GM12878 (cell line): ENCODE data around the gene TGFB1I1. TPM values are rescaled to one million over a fixed set of nuclear protein-coding genes. Genes with fewer than 3 reads are reported as not detected.

ENCODE experiments used
- ATAC-seq: fragments of 200-7000 bp; cut with Tn5 transposase; 3 replicates; pipeline ENCODE4 v1.9.1; 2020; ENCODE audit warnings: mild to moderate bottlenecking, moderate library complexity
- BruUV-seq: library from RNA; stranded (reverse); fragments of 400-500 nt; replicated peaks from 2 replicates; lab custom pipeline; 2021; lab: Mats Ljungman, UMichigan
- CTCF ChIA-PET: fragments of 300-600 bp; sonication (Branson Sonifier 250); formaldehyde crosslinking; extraction: SDS; loops from one replicate; lab custom pipeline; 2021; ENCODE audit warnings: inconsistent platforms; lab: Yijun Ruan, JAX
- POLR2A ChIA-PET: fragments of 350-600 bp; formaldehyde crosslinking; extraction: SDS; loops from one replicate; lab custom pipeline; 2021; ENCODE audit warnings: inconsistent platforms; lab: Charles Lee
- RAD21 ChIA-PET: fragments of 300-600 bp; sonication (Branson Sonifier 250); formaldehyde crosslinking; loops from one replicate; lab custom pipeline; 2023; ENCODE audit warnings: antibody characterized with exemption; ENCODE audit not compliant: unreplicated experiment; lab: Charles Lee
- SMC1A ChIA-PET: fragments of 300-600 bp; sonication (Branson Sonifier 250); formaldehyde crosslinking; loops from one replicate; lab custom pipeline; 2023; ENCODE audit not compliant: unreplicated experiment, uncharacterized antibody; lab: Charles Lee
- DNase-seq: peaks from one replicate; pipeline ENCODE4 v3.0.0-alpha.2; 2011; ENCODE audit warnings: low read depth, low spot score
- FAIRE-seq: peaks from 3 replicates; lab custom pipeline; 2011; peaks lifted over from hg19 to GRCh38; lab: Jason Lieb, UNC
- H2AFZ ChIP-seq: 2 replicates; pipeline ENCODE4 v1.6.0; 2011; ENCODE audit warnings: low read depth, low read length, control low read depth; ENCODE audit not compliant: control insufficient read depth
- H3K27ac ChIP-seq: 2 replicates; pipeline ENCODE4 v1.5.1; 2011; ENCODE audit warnings: control low read depth; ENCODE audit not compliant: control insufficient read depth, insufficient read depth
- H3K27me3 ChIP-seq, 2 experiments: replicated peaks in 1 of 2; 2 replicates each; pipeline versions ENCODE4 v1.6.0 to v1.6.1; 2011; ENCODE audit warnings: low read length in 1 of 2; ENCODE audit not compliant: control insufficient read depth in 2 of 2, insufficient read depth in 2 of 2
- H3K36me3 ChIP-seq, 2 experiments: 2 replicates each; pipeline ENCODE4 v1.5.1; 2011; ENCODE audit warnings: low read length in 1 of 2; ENCODE audit not compliant: control insufficient read depth in 2 of 2, insufficient read depth in 2 of 2
- H3K4me1 ChIP-seq: 2 replicates; pipeline ENCODE4 v1.6.1; 2011; ENCODE audit warnings: mild to moderate bottlenecking, low read length, moderate library complexity, mixed read lengths; ENCODE audit not compliant: control insufficient read depth, insufficient read depth
- H3K4me2 ChIP-seq: 2 replicates; pipeline ENCODE4 v1.6.0; 2011; ENCODE audit warnings: control low read depth; ENCODE audit not compliant: control insufficient read depth, insufficient read depth
- H3K4me3 ChIP-seq: fragments of 200-600 bp; sonication (generic); 2 replicates; pipeline ENCODE4 v1.5.1; 2016
- H3K79me2 ChIP-seq: 2 replicates; pipeline ENCODE4 v1.6.0; 2011; ENCODE audit warnings: low read length; ENCODE audit not compliant: control insufficient read depth, insufficient read depth
- H3K9ac ChIP-seq: 2 replicates; pipeline ENCODE4 v1.8.0; 2011; ENCODE audit warnings: low read length, control low read depth, mixed read lengths; ENCODE audit not compliant: control insufficient read depth, insufficient read depth
- H3K9me3 ChIP-seq: replicated peaks from 3 replicates; pipeline ENCODE4 v1.5.1; 2011; ENCODE audit warnings: mild to moderate bottlenecking, low read length; ENCODE audit not compliant: control insufficient read depth, insufficient read depth
- H4K20me1 ChIP-seq: 2 replicates; pipeline ENCODE4 v1.6.0; 2011; ENCODE audit not compliant: control insufficient read depth, insufficient read depth
- BCL11A ChIP-seq: IDR thresholded peaks from 2 replicates; pipeline ENCODE4 v1.6.1; 2011; ENCODE audit warnings: low read depth, low read length
- IKZF2 ChIP-seq, 2 experiments: fragments of 450-650 bp; IDR thresholded peaks; 2 replicates each; pipeline ENCODE4 v1.6.1; 2017; ENCODE audit warnings: mild to moderate bottlenecking in 2 of 2, moderate library complexity in 2 of 2
- MXI1 ChIP-seq: fragments of 150-350 bp; IDR thresholded peaks from 2 replicates; pipeline ENCODE4 v1.6.1; 2011; ENCODE audit warnings: low read depth, mild to moderate bottlenecking, inconsistent platforms, low read length, improper control_type of control experiment
- TBL1XR1 ChIP-seq: IDR thresholded peaks from 2 replicates; pipeline ENCODE4 v1.6.1; 2012; ENCODE audit warnings: low read depth, low read length, improper control_type of control experiment
- ZNF274 ChIP-seq: IDR thresholded peaks from one replicate; pipeline ENCODE4 v1.8.0; 2011; ENCODE audit not compliant: insufficient read length, insufficient read depth
- WGBS: methylation state at CpG from one replicate; pipeline ENCODE4 v1.1.6; 2016; ENCODE audit warnings: low lambda C conversion rate; ENCODE audit not compliant: insufficient replicate concordance, insufficient coverage; ENCODE audit errors: missing lambda C conversion rate; 5-methylcytosine and 5-hydroxymethylcytosine counted together
- in situ Hi-C: fragments of 300-500 bp; cut with MboI; formaldehyde crosslinking; loops from 9 replicates; pipeline ENCODE4 v1.14.3; 2018; ENCODE audit warnings: mixed read lengths
- intact Hi-C: fragments of 100-400 bp; cut with micrococcal nuclease; formaldehyde crosslinking; loops from one replicate; pipeline ENCODE4 v1.14.2; 2022; ENCODE audit not compliant: unreplicated experiment
- polyA plus RNA-seq, 11 experiments: library from polyadenylated mRNA; depleted of rRNA in 4 of 11; unstranded in 6 of 11; stranded (reverse) in 5 of 11; fragments of >200 nt; fragmentation: Nextera tagmentation in 4 of 11; fragmentation: Illumina TruSeq in 1 of 11; extraction: Ambion mirVana in 4 of 11; extraction: Trizol in 1 of 11; gene quantifications; 1 replicate in 1 of 11; 2 replicates in 10 of 11; pipeline versions ENCODE4 v1.2.1 to v1.2.3, GENCODE V29; 2011 to 2016; ENCODE audit warnings: inconsistent platforms in 2 of 11, missing spikeins in 2 of 11, low read depth in 1 of 11
- total RNA-seq, 4 experiments: library from RNA; depleted of rRNA in 3 of 4; stranded (reverse); fragments of >200 nt in 3 of 4; fragmentation: Illumina TruSeq in 1 of 4; extraction: Trizol in 1 of 4; gene quantifications; 2 replicates each; pipeline versions ENCODE4 v1.2.1 to v1.2.3, GENCODE V29; 2013 to 2021

Gene TGFB1I1
- total and polyA plus RNA-seq, 10 of the 15 experiments (the other 5 are each of a cell fraction or from before 2014, with no cell fraction given): 0.13 to 2.3 (median 0.41) TPM; not detected in 2

- intact Hi-C loops (no loop called here), in situ Hi-C loops (no loop called here)
- DNase-seq (no peak), ATAC-seq (no peak), FAIRE-seq (no peak)
- no peaks in the 10 kb centered on the region for H3K27me3 ChIP-seq
- TF ChIP-seq MXI1 (no peak), ZNF274 (no peak)
- no peak overlapping the region for H3K27ac ChIP-seq
- WGBS: 11% methylated on average over 3 of the region's 3 CpGs
- H3K9ac ChIP-seq: no peak overlapping the region
- H3K79me2 ChIP-seq: no peaks in the 10 kb centered on the region
- no peaks in the 10 kb centered on the region for H4K20me1 ChIP-seq
- H3K4me2 ChIP-seq: no peak overlapping the region
- no peak overlapping the region for H2AFZ ChIP-seq
- no TSS peak for BruUV-seq
- peaks cover 18% of the 10 kb centered on the region for H3K4me1 ChIP-seq
- H3K9me3 ChIP-seq: peaks cover 4% of the 10 kb centered on the region; the same call in 2 of the 3 replicates
- POLR2A ChIA-PET: interaction anchor here (0.5 kb wide), 1 partner anchor 78 kb away, joined by 5 read pairs; no protein-coding TSS in a partner anchor
- no peaks in the 10 kb centered on the region for H3K36me3 ChIP-seq
- SMC1A ChIA-PET: interaction anchor here (1.3 to 1.8 kb wide), 3 partner anchors 8 to 38 kb away, joined by 4 to 10 read pairs (median 4); no protein-coding TSS in a partner anchor
- RAD21 ChIA-PET: no interaction called here
- CTCF ChIA-PET: no interaction called here
- no peak overlapping the region for H3K4me3 ChIP-seq
Measured at GRCh38 chr16:31423241-31423640, 48.7 kb upstream of the TGFB1I1 start.

DNA sequence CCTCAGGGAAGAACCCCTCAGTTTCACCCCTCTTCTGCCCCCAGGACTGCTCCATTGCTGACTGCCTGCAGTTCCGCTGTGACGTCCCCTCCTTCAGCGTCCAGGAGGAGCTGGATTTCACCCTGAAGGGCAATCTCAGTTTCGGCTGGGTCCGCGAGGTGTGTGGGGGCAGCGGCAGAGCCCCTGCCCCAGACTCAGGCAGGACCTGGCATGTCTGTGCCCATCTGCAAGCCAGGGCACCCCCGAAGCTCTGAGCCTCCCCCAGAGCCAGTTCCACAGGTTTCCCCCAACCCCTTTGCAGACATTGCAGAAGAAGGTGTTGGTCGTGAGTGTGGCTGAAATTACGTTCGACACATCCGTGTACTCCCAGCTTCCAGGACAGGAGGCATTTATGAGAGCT, 48.2 kb upstream of the TGFB1I1 start:
- no peak for FAIRE-seq
- BruUV-seq: no TSS peak
- RAD21 ChIA-PET: no interaction called here
- no peak for DNase-seq
- Histone ChIP-seq H2AFZ (no peak overlapping the region), H3K4me3 (no peak overlapping the region), H3K4me1 (peaks cover 18% of the 10 kb centered on the region), H3K27ac (no peak overlapping the region), H3K9ac (no peak overlapping the region), H3K27me3 (no peaks in the 10 kb centered on the region), H3K79me2 (no peaks in the 10 kb centered on the region), H3K9me3 (peaks cover 4% of the 10 kb centered on the region; the same call in 2 of the 3 replicates), H3K36me3 (no peaks in the 10 kb centered on the region), H4K20me1 (no peaks in the 10 kb centered on the region), H3K4me2 (no peak overlapping the region)
- in situ Hi-C loops (no loop called here), intact Hi-C loops (no loop called here)
- TF ChIP-seq IKZF2 (IDR thresholded peaks at IDR 0.05): no peak
- no peak for TF ChIP-seq BCL11A
- TF ChIP-seq TBL1XR1: no peak
- POLR2A ChIA-PET: no interaction called here
- CTCF ChIA-PET: no interaction called here
- SMC1A ChIA-PET: no interaction called here
- WGBS: 62% methylated on average over 12 of the region's 12 CpGs
- no peak for ATAC-seq
